Activated T-cell treated with anti-CD3 and anti-CD28 coated beads for 24 hours (primary cell): ENCODE data around the gene FHL2.

Source experiments
- DNase-seq: peaks from one replicate; pipeline ENCODE4 v3.0.0-alpha.2; 2020; ENCODE audit warnings: low read depth

The FHL2 gene

GRCh38 chr2:105397025-105397722 is 1.7 kb downstream of the FHL2 start:
- no peak for DNase-seq

- peak; percentile 30 for DNase-seq
Observed at GRCh38 chr2:105396254-105397024, 2.4 kb downstream of the FHL2 start.

GRCh38 chr2:105395691-105396090 is 3.2 kb downstream of the FHL2 start:
- DNase-seq, result no peak

GRCh38 chr2:105394951-105395611 is 3.8 kb downstream of the FHL2 start:
- no peak for DNase-seq

GRCh38 chr2:105393373-105394055 is 5.3 kb downstream of the FHL2 start:
- no peak for DNase-seq

GRCh38 chr2:105391763-105392662 is 6.8 kb downstream of the FHL2 start:
- DNase-seq, result no peak

GRCh38 chr2:105391058-105391627 is 7.7 kb downstream of the FHL2 start:
- no peak for DNase-seq

- DNase-seq, result no peak
Observed at GRCh38 chr2:105390454-105390853, 8.4 kb downstream of the FHL2 start.

- no peak for DNase-seq
Observed at GRCh38 chr2:105388971-105389381, 9.9 kb downstream of the FHL2 start.

GRCh38 chr2:105387225-105387624 is 11.6 kb downstream of the FHL2 start:
- DNase-seq, result no peak

- no peak for DNase-seq
Observed at GRCh38 chr2:105385731-105386540, 12.9 kb downstream of the FHL2 start.

GRCh38 chr2:105384861-105385260 is 14.0 kb downstream of the FHL2 start:
- DNase-seq, result no peak

GRCh38 chr2:105384216-105384615 is 14.6 kb downstream of the FHL2 start:
- no peak for DNase-seq

GRCh38 chr2:105383432-105384166 is 15.3 kb downstream of the FHL2 start:
- DNase-seq, result no peak

- no peak for DNase-seq
Observed at GRCh38 chr2:105382177-105382576, 16.7 kb downstream of the FHL2 start.

GRCh38 chr2:105381101-105381668 is 17.7 kb downstream of the FHL2 start:
- DNase-seq, result no peak

- no peak for DNase-seq
Observed at GRCh38 chr2:105380432-105381100, 18.3 kb downstream of the FHL2 start.

- no peak for DNase-seq
Observed at GRCh38 chr2:105379741-105380186, 19.1 kb downstream of the FHL2 start.
